ENCODE measurements around the gene MAPRE3. TPM values are rescaled to one million over a fixed set of nuclear protein-coding genes. Genes with fewer than 3 reads are reported as not detected.

The MAPRE3 gene
- total RNA-seq, 1 donor from 2014 or later, result 27.1 TPM

GRCh38 chr2:26942543-26943295 is 27.7 kb upstream of the MAPRE3 start:
- TF ChIP-seq, protein P1, sequence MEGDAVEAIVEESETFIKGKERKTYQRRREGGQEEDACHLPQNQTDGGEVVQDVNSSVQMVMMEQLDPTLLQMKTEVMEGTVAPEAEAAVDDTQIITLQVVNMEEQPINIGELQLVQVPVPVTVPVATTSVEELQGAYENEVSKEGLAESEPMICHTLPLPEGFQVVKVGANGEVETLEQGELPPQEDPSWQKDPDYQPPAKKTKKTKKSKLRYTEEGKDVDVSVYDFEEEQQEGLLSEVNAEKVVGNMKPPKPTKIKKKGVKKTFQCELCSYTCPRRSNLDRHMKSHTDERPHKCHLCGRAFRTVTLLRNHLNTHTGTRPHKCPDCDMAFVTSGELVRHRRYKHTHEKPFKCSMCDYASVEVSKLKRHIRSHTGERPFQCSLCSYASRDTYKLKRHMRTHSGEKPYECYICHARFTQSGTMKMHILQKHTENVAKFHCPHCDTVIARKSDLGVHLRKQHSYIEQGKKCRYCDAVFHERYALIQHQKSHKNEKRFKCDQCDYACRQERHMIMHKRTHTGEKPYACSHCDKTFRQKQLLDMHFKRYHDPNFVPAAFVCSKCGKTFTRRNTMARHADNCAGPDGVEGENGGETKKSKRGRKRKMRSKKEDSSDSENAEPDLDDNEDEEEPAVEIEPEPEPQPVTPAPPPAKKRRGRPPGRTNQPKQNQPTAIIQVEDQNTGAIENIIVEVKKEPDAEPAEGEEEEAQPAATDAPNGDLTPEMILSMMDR (IDR thresholded peaks at IDR 0.05), result peak; percentile 78
- Histone ChIP-seq H3K4me3 (no peak overlapping the region), H3K4me1 (peaks cover 8% of the 10 kb centered on the region), H3K27me3 (ENCODE audit: low read depth) (peaks cover 33% of the 10 kb centered on the region), H3K36me3 (no peaks in the 10 kb centered on the region), H3K27ac (no peak overlapping the region), H3K9me3 (no peaks in the 10 kb centered on the region)
- peak; percentile 61 to 64 for ATAC-seq
- peak; percentile 76 for DNase-seq
- intact Hi-C loops (cut with DNase I), result loop anchor here (10.0 kb wide), 1 partner anchor 98 kb away; the partner anchor contains the start of gene DPYSL5

DNA sequence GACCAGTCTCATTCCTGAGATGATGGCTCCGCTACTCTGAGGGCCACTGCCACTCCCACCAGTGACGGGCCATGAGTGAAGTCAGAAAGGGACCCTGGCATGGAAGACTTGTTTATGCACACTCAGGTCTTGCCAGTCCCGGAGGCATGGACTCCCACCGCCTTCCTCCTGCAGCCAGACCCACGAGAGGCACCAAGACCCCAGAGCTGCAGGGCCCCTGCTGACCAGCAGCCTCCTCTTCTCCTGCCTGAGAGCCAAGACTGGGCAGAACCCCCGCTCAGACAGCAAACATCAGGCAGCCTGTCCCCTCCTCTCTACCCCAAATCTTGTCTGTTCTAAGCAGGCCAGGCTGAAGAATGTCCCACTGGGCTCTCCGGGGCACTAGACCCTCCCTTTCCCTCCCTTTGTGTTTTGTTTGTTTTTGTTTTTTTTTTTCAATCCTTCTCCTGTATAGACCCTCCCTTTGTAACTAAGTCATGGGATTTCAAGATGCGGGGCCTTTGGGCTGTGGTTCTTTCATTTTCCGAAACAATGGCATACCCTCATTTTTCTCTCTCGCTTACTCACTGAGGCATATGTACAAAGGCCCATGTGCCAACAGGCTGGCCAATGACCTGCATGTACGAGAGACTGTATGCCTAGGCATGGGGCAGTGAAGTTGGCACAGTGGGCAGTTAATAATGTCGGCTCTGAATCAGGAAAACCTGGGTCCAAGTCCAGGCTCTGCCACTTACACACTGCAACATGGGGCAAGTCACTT is 24.3 kb upstream of the MAPRE3 start:
- no peak overlapping the region for H3K27ac ChIP-seq
- intact Hi-C loops (cut with DNase I), result loop anchor here (10.0 kb wide), 1 partner anchor 101 kb away; the partner anchor contains the start of gene DPYSL5
- no peak for ATAC-seq
- H3K4me3 ChIP-seq, result no peak overlapping the region
- no peak for DNase-seq
- no peaks in the 10 kb centered on the region for H3K36me3 ChIP-seq
- H3K27me3 ChIP-seq (ENCODE audit: low read depth), result peaks cover 34% of the 10 kb centered on the region
- no peaks in the 10 kb centered on the region for H3K9me3 ChIP-seq
- H3K4me1 ChIP-seq, result peaks cover 8% of the 10 kb centered on the region
- TF ChIP-seq, protein P1 (IDR thresholded peaks at IDR 0.05), result no peak

DNA sequence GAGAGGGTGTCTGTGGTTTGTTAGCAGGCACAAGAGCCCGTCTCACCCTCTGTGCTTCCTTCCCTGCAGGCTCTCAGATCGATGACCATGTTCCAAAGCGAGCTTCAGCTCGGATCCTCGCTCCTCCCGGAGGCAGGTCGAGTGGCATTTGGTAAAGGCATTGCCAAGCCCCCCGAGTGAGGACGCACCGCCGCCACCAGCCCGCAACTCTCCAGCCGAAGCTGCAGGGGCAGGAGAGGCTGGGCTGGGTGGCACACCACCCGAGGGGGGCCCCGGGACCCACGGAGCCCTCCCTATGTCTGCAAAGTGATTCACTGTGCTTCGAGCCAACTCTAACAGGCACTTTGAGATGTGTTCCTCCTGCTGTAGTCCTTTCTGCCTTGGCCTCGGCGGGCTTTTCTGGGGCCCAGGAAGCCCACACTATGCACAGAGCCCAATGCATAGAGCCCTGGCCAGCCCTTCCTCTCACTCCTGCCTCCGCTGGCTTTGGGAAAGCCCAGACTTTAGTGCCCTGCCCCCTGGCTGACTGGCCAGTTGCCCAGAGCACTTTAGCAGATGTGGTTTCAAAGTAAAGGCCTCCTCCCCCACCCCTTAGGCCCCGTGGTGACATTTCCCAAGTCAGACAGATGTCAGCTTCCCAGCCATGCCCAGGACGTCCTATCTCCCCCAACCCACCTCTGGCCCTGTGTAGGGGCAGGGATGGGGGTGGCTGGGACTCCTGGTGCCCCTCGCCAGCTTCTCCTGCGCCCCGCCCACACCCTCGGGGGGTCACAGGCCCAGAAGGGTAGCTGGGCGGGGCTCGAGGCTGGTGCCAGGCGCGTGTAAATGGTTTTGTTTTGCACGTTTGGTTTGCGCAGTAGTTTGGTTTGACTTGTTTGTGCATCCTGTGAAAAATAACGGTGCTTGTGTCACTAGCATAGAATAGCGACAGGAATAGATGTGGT is 23.3 kb upstream of the MAPRE3 start:
- Histone ChIP-seq H3K4me1 (peaks cover 8% of the 10 kb centered on the region), H3K27ac (no peak overlapping the region), H3K9me3 (no peaks in the 10 kb centered on the region), H3K4me3 (no peak overlapping the region), H3K27me3 (ENCODE audit: low read depth) (peaks cover 34% of the 10 kb centered on the region), H3K36me3 (no peaks in the 10 kb centered on the region)
- TF ChIP-seq, protein P1 (IDR thresholded peaks at IDR 0.05), result no peak
- ATAC-seq (peak; percentile 81 to 82), DNase-seq (peak; percentile 78)
- intact Hi-C loops (cut with DNase I), result loop anchor here (10.0 kb wide), 1 partner anchor 102 kb away; the partner anchor contains the start of gene DPYSL5

DNA sequence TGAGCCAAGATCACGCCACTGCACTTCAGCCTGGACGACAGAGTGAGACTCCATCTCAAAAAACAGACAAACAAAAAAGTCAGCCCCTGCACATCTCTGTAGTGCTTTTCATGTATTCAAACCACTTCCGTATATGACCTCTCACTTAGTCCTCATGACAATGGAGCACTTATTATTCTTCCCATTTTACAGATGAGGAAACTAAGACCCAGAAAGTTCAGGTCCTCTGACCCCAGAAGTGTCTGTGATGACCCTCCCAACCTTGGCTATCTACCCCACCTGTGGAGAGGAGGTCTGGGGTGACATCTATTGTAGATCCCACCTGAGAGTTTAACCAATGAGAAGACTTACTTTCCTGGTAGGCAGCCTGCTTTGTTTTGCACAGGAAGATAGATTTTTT is 21.6 kb upstream of the MAPRE3 start:
- H3K4me1 ChIP-seq, result peaks cover 8% of the 10 kb centered on the region
- DNase-seq (no peak), ATAC-seq (no peak)
- no peaks in the 10 kb centered on the region for H3K36me3 ChIP-seq
- H3K9me3 ChIP-seq, result no peaks in the 10 kb centered on the region
- no peak overlapping the region for H3K27ac ChIP-seq
- TF ChIP-seq, protein P1 (IDR thresholded peaks at IDR 0.05), result no peak
- intact Hi-C loops (cut with DNase I), result loop anchor here (10.0 kb wide), 1 partner anchor 104 kb away; the partner anchor contains the start of gene DPYSL5
- H3K27me3 ChIP-seq (ENCODE audit: low read depth), result peaks cover 25% of the 10 kb centered on the region
- no peak overlapping the region for H3K4me3 ChIP-seq

- intact Hi-C loops (cut with DNase I), result no loop called here
- peaks cover 18% of the 10 kb centered on the region for H3K27me3 ChIP-seq (ENCODE audit: low read depth)
- DNase-seq, result no peak
- H3K4me1 ChIP-seq, result peaks cover 8% of the 10 kb centered on the region
- no peak for ATAC-seq
- no peaks in the 10 kb centered on the region for H3K36me3 ChIP-seq
- no peak overlapping the region for H3K27ac ChIP-seq
- TF ChIP-seq, protein P1 (IDR thresholded peaks at IDR 0.05), result no peak
- H3K4me3 ChIP-seq, result no peak overlapping the region
- no peaks in the 10 kb centered on the region for H3K9me3 ChIP-seq
These were observed 20.2 kb upstream of the MAPRE3 start for GRCh38 chr2:26950246-26950645.

All from lower lobe of right lung (tissue), 2 donors.